GM18511 (cell line): ENCODE results near the gene HDAC4.
"Not testable (repeated sequence)": the region's sequence is repeated elsewhere in the genome, so short reads cannot be mapped to it uniquely, and the experiment has no call there.

ENCODE experiments used
- ATAC-seq: cut with Tn5 transposase; IDR thresholded peaks from one replicate; pipeline ENCODE4 v1.9.1; 2021; ENCODE audit warnings: mild to moderate bottlenecking, moderate library complexity; ENCODE audit not compliant: unreplicated experiment

HDAC4 gene

GRCh38 chr2:239079671-239080294 lies 321.0 kb downstream of the HDAC4 start:
- ATAC-seq: no peak

- ATAC-seq: no peak
Measured at GRCh38 chr2:239078128-239078924, 322.5 kb downstream of the HDAC4 start.

- ATAC-seq: no peak
Measured at GRCh38 chr2:239077260-239077659, 323.6 kb downstream of the HDAC4 start.

GRCh38 chr2:239075918-239076758 lies 324.7 kb downstream of the HDAC4 start:
- no peak for ATAC-seq

GRCh38 chr2:239073745-239074530 lies 326.9 kb downstream of the HDAC4 start:
- ATAC-seq: no peak

GRCh38 chr2:239073270-239073669 lies 327.6 kb downstream of the HDAC4 start:
- no peak for ATAC-seq

GRCh38 chr2:239072786-239073185 lies 328.0 kb downstream of the HDAC4 start:
- no peak for ATAC-seq

GRCh38 chr2:239070466-239070865 lies 330.4 kb downstream of the HDAC4 start:
- ATAC-seq: no peak

GRCh38 chr2:239069362-239070333 lies 331.2 kb downstream of the HDAC4 start:
- not testable (repeated sequence) for ATAC-seq

GRCh38 chr2:239068411-239068810 lies 332.4 kb downstream of the HDAC4 start:
- no peak for ATAC-seq

GRCh38 chr2:239067196-239067865 lies 333.5 kb downstream of the HDAC4 start:
- no peak for ATAC-seq

GRCh38 chr2:239066597-239066996 lies 334.2 kb downstream of the HDAC4 start:
- ATAC-seq: no peak

- ATAC-seq: no peak
Measured at GRCh38 chr2:239065962-239066361, 334.9 kb downstream of the HDAC4 start.

GRCh38 chr2:239065537-239065936 lies 335.3 kb downstream of the HDAC4 start:
- no peak for ATAC-seq

GRCh38 chr2:239064891-239065290 lies 335.9 kb downstream of the HDAC4 start:
- no peak for ATAC-seq

GRCh38 chr2:239064253-239064652 lies 336.6 kb downstream of the HDAC4 start:
- no peak for ATAC-seq

GRCh38 chr2:239062743-239063142 lies 338.1 kb downstream of the HDAC4 start:
- no peak for ATAC-seq

GRCh38 chr2:239061824-239062570 lies 338.8 kb downstream of the HDAC4 start:
- ATAC-seq: no peak
